Raji (cell line): ENCODE measurements around the gene SSBP3.

ENCODE experiments used
- POLR2A ChIP-seq: IDR thresholded peaks from 2 replicates; pipeline ENCODE4 v1.6.1; 2011; ENCODE audit warnings: low read depth, low read length, control low read depth; ENCODE audit not compliant: insufficient read depth

The SSBP3 gene

GRCh38 chr1:54370287-54370989 lies 35.8 kb downstream of the SSBP3 start:
- TF ChIP-seq POLR2A: no peak

GRCh38 chr1:54367613-54368012 lies 38.6 kb downstream of the SSBP3 start:
- TF ChIP-seq POLR2A: no peak

- no peak for TF ChIP-seq POLR2A
Observed at GRCh38 chr1:54365847-54366246, 40.3 kb downstream of the SSBP3 start.

- TF ChIP-seq POLR2A: no peak
Observed at GRCh38 chr1:54365398-54365797, 40.8 kb downstream of the SSBP3 start.

GRCh38 chr1:54364995-54365394 lies 41.2 kb downstream of the SSBP3 start:
- no peak for TF ChIP-seq POLR2A

GRCh38 chr1:54364582-54364981 lies 41.6 kb downstream of the SSBP3 start:
- TF ChIP-seq POLR2A: no peak

- TF ChIP-seq POLR2A: no peak
Observed at GRCh38 chr1:54363925-54364324, 42.3 kb downstream of the SSBP3 start.

GRCh38 chr1:54362881-54363340 lies 43.3 kb downstream of the SSBP3 start:
- TF ChIP-seq POLR2A: no peak

- no peak for TF ChIP-seq POLR2A
Observed at GRCh38 chr1:54361342-54361741, 44.9 kb downstream of the SSBP3 start.

GRCh38 chr1:54360165-54361005 lies 45.8 kb downstream of the SSBP3 start:
- TF ChIP-seq POLR2A: no peak

- no peak for TF ChIP-seq POLR2A
Observed at GRCh38 chr1:54359393-54360162, 46.6 kb downstream of the SSBP3 start.

- TF ChIP-seq POLR2A: no peak
Observed at GRCh38 chr1:54358503-54359168, 47.6 kb downstream of the SSBP3 start.

GRCh38 chr1:54357967-54358366 lies 48.2 kb downstream of the SSBP3 start:
- no peak for TF ChIP-seq POLR2A

GRCh38 chr1:54356680-54357147 lies 49.5 kb downstream of the SSBP3 start:
- TF ChIP-seq POLR2A: no peak
